CD14-positive monocyte (primary cell): ENCODE results near the gene TMUB2. TPM values are rescaled to one million over a fixed set of nuclear protein-coding genes. Genes with fewer than 3 reads are reported as not detected.

Experiments used
- DNase-seq, 3 donors: peaks; one replicate each; pipeline ENCODE4 v3.0.0-alpha.2; 2011 to 2022
- H2AFZ ChIP-seq: 2 replicates; pipeline ENCODE4 v1.6.0; 2012; ENCODE audit warnings: mild to moderate bottlenecking, low read depth, low read length, inconsistent platforms; ENCODE audit not compliant: insufficient read depth, poor library complexity, severe bottlenecking
- H3K27ac ChIP-seq, 2 donors: 1 replicate in 1 of 2; 2 replicates in 1 of 2; pipeline ENCODE4 v1.5.1; 2012 to 2013; ENCODE audit warnings: low read length in 2 of 2, control low read depth in 1 of 2, inconsistent platforms in 1 of 2, low read depth in 1 of 2, mild to moderate bottlenecking in 1 of 2
- H3K27me3 ChIP-seq, 2 donors: one replicate each; pipeline versions ENCODE4 v1.6.0 to v1.6.1; 2011 to 2013; ENCODE audit warnings: low read length in 2 of 2; ENCODE audit not compliant: control insufficient read depth in 2 of 2, insufficient read depth in 2 of 2
- H3K36me3 ChIP-seq, 2 donors: replicated peaks in 1 of 2; 1 replicate in 1 of 2; 2 replicates in 1 of 2; pipeline versions ENCODE4 v1.5.1 to v1.6.1; 2012 to 2013; ENCODE audit warnings: low read length in 2 of 2, control low read depth in 1 of 2, inconsistent platforms in 1 of 2, mild to moderate bottlenecking in 1 of 2; ENCODE audit not compliant: insufficient read depth in 2 of 2, control insufficient read depth in 1 of 2
- H3K4me1 ChIP-seq, 2 donors: 1 replicate in 1 of 2; 2 replicates in 1 of 2; pipeline versions ENCODE4 v1.5.1 to v1.6.1; 2012 to 2013; ENCODE audit warnings: low read length in 2 of 2, control low read depth in 1 of 2, inconsistent platforms in 1 of 2, mild to moderate bottlenecking in 1 of 2, moderate library complexity in 1 of 2; ENCODE audit not compliant: insufficient read depth in 2 of 2, control insufficient read depth in 1 of 2
- H3K4me2 ChIP-seq: replicated peaks from 2 replicates; pipeline ENCODE3; 2012; ENCODE audit warnings: low read length, moderate library complexity, mild to moderate bottlenecking; ENCODE audit not compliant: poor library complexity, severe bottlenecking; ENCODE audit errors: extremely low read depth
- H3K4me3 ChIP-seq, 3 experiments: fragments of 200-600 bp in 1 of 3; sonication (generic) in 1 of 3; replicated peaks in 1 of 3; 1 replicate in 2 of 3; 2 replicates in 1 of 3; pipeline ENCODE4 v1.5.1; 2011 to 2013; ENCODE audit warnings: low read length in 3 of 3, mild to moderate bottlenecking in 3 of 3, control low read depth in 2 of 3, low read depth in 2 of 3, inconsistent platforms in 1 of 3, moderate library complexity in 1 of 3
- H3K79me2 ChIP-seq: 2 replicates; pipeline ENCODE4 v1.6.0; 2012; ENCODE audit warnings: mild to moderate bottlenecking, control low read depth, inconsistent platforms, low read length, moderate library complexity; ENCODE audit not compliant: insufficient read depth
- H3K9ac ChIP-seq: 2 replicates; pipeline ENCODE4 v1.6.0; 2017; ENCODE audit warnings: low read length, mild to moderate bottlenecking; ENCODE audit not compliant: insufficient read depth, poor library complexity, severe bottlenecking
- H3K9me3 ChIP-seq, 2 donors: replicated peaks in 1 of 2; 1 replicate in 1 of 2; 2 replicates in 1 of 2; pipeline versions ENCODE4 v1.5.1 to v1.6.1; 2012 to 2013; ENCODE audit warnings: low read length in 2 of 2, control low read depth in 1 of 2; ENCODE audit not compliant: control insufficient read depth in 1 of 2, insufficient read depth in 1 of 2
- H4K20me1 ChIP-seq: 2 replicates; pipeline ENCODE4 v1.6.0; 2012; ENCODE audit warnings: mild to moderate bottlenecking, low read length, control low read depth, moderate library complexity; ENCODE audit not compliant: insufficient read depth
- H3K27ac Mint-ChIP-seq, 7 donors: one replicate each; pipeline ENCODE4 v1.8.0; 2020; ENCODE audit warnings: mild to moderate bottlenecking in 7 of 7, mixed read lengths in 7 of 7, moderate library complexity in 6 of 7, inconsistent platforms in 2 of 7
- H3K27me3 Mint-ChIP-seq, 3 donors: one replicate each; pipeline ENCODE4 v1.8.0; 2021 to 2022; ENCODE audit warnings: low read depth in 3 of 3, mild to moderate bottlenecking in 3 of 3, mixed read lengths in 3 of 3, moderate library complexity in 3 of 3, inconsistent platforms in 1 of 3
- H3K36me3 Mint-ChIP-seq, 2 donors: one replicate each; pipeline ENCODE4 v1.8.0; 2020; ENCODE audit warnings: mixed read lengths in 2 of 2, inconsistent platforms in 1 of 2, mild to moderate bottlenecking in 1 of 2
- H3K4me1 Mint-ChIP-seq: one replicate; pipeline ENCODE4 v1.8.0; 2020; ENCODE audit warnings: mild to moderate bottlenecking, mixed read lengths
- H3K4me3 Mint-ChIP-seq, 2 donors: one replicate each; pipeline ENCODE4 v1.8.0; 2020; ENCODE audit warnings: mild to moderate bottlenecking in 2 of 2, mixed read lengths in 2 of 2, moderate library complexity in 1 of 2
- H3K9me3 Mint-ChIP-seq, 7 donors: one replicate each; pipeline ENCODE4 v1.8.0; 2020 to 2022; ENCODE audit warnings: mixed read lengths in 7 of 7, mild to moderate bottlenecking in 6 of 7, moderate library complexity in 6 of 7, inconsistent platforms in 2 of 7
- CTCF ChIP-seq: fragments of 200-600 bp; IDR thresholded peaks from one replicate; pipeline ENCODE4 v1.8.0; 2022; ENCODE audit warnings: antibody characterized with exemption, mild to moderate bottlenecking
- WGBS: methylation state at CpG from one replicate; pipeline ENCODE4 v1.1.5; 2013; ENCODE audit warnings: missing lambda C conversion rate; ENCODE audit not compliant: insufficient coverage; 5-methylcytosine and 5-hydroxymethylcytosine counted together
- intact Hi-C, 2 donors: fragments of 100-400 bp; cut with micrococcal nuclease; formaldehyde crosslinking; loops; one replicate each; pipeline versions ENCODE4 v1.15.0 to v1.15.1; 2023
- polyA plus RNA-seq, 3 donors: library from polyadenylated mRNA; depleted of rRNA in 1 of 3; unstranded in 2 of 3; stranded (reverse) in 1 of 3; fragments of 300-500 nt in 2 of 3; fragments of >200 nt in 1 of 3; fragmentation: Illumina TruSeq in 2 of 3; gene quantifications; 1 replicate in 2 of 3; 2 replicates in 1 of 3; pipeline ENCODE4 v1.2.3, GENCODE V29; 2012 to 2021

Gene TMUB2
- polyA plus RNA-seq, 3 donors = 41.3 to 118 (median 41.7) TPM

- Histone ChIP-seq H3K36me3 (peaks cover 13 to 14% of the 10 kb centered on the region in 2 donors), H3K79me2 (peaks cover 47% of the 10 kb centered on the region), H3K4me3 (peak overlapping the region; percentile 90 to 95 (median 92)), H3K27me3 (no peaks in the 10 kb centered on the region), H4K20me1 (peaks cover 29% of the 10 kb centered on the region), H3K9ac (peak overlapping the region; percentile 82), H3K4me2 (peak overlapping the region; percentile 100), H2AFZ (peak overlapping the region; percentile 65), H3K4me1 (peaks cover 36 to 41% of the 10 kb centered on the region in 2 donors), H3K9me3 (no peaks in the 10 kb centered on the region), H3K27ac (peak overlapping the region; percentile 83 to 87)
- intact Hi-C loops = no loop called here
- H3K27ac Mint-ChIP-seq = peak overlapping the region in 6 of 7 donors; percentile 57 to 96 (median 92)
- peaks cover 17 to 19% of the 10 kb centered on the region in 2 donors for H3K36me3 Mint-ChIP-seq
- under 1% methylated on average over 81 of the region's 108 CpGs for WGBS
- no peak for DNase-seq
- H3K4me1 Mint-ChIP-seq = peaks cover 38% of the 10 kb centered on the region
- H3K4me3 Mint-ChIP-seq = peak overlapping the region; percentile 95 to 97
- TF ChIP-seq CTCF = no peak
- peaks cover 7 to 12% (median 9%) of the 10 kb centered on the region in 3 donors for H3K27me3 Mint-ChIP-seq
- H3K9me3 Mint-ChIP-seq = peaks cover 0 to 2% (median 0%) of the 10 kb centered on the region in 7 donors
These were observed 33.7 kb downstream of the TMUB2 start for GRCh38 chr17:44220213-44221083.

GRCh38 chr17:44221084-44221861 lies 34.5 kb downstream of the TMUB2 start:
- DNase-seq = peak; percentile 42 to 71 (median 53)
- peak overlapping the region; percentile 85 for H2AFZ ChIP-seq
- no peaks in the 10 kb centered on the region for H3K27me3 ChIP-seq
- H3K9me3 ChIP-seq = no peaks in the 10 kb centered on the region
- TF ChIP-seq CTCF = no peak
- peak overlapping the region; percentile 82 for H3K9ac ChIP-seq
- peaks cover 0 to 2% (median 0%) of the 10 kb centered on the region in 7 donors for H3K9me3 Mint-ChIP-seq
- peaks cover 20% of the 10 kb centered on the region for H4K20me1 ChIP-seq
- peak overlapping the region; percentile 100 for H3K4me2 ChIP-seq
- peak overlapping the region; percentile 89 to 96 (median 94) for H3K27ac Mint-ChIP-seq
- H3K4me1 ChIP-seq = peaks cover 30 to 35% of the 10 kb centered on the region in 2 donors
- peaks cover 42% of the 10 kb centered on the region for H3K79me2 ChIP-seq
- H3K4me1 Mint-ChIP-seq = peaks cover 30% of the 10 kb centered on the region
- H3K36me3 Mint-ChIP-seq = peaks cover 9 to 11% of the 10 kb centered on the region in 2 donors
- peak overlapping the region; percentile 95 to 97 for H3K4me3 Mint-ChIP-seq
- WGBS = under 1% methylated on average over 36 of the region's 54 CpGs
- intact Hi-C loops = no loop called here
- peak overlapping the region; percentile 90 to 95 (median 92) for H3K4me3 ChIP-seq
- peaks cover 5 to 6% of the 10 kb centered on the region in 2 donors for H3K36me3 ChIP-seq
- H3K27me3 Mint-ChIP-seq = peaks cover 5 to 15% (median 9%) of the 10 kb centered on the region in 3 donors
- H3K27ac ChIP-seq = peak overlapping the region; percentile 83 to 87
